Skeletal muscle satellite cell (primary cell): Measurements from ENCODE around the gene RASGRF2.
"Not testable (repeated sequence)": the region's sequence is repeated elsewhere in the genome, so short reads cannot be mapped to it uniquely, and the experiment has no call there.

Source experiments
- H3K27me3 ChIP-seq: 2 replicates; pipeline ENCODE4 v1.7.0; 2013; ENCODE audit warnings: low read length; ENCODE audit not compliant: control insufficient read depth, insufficient read depth
- H3K36me3 ChIP-seq: 2 replicates; pipeline ENCODE4 v1.7.0; 2013; ENCODE audit warnings: mild to moderate bottlenecking, control low read depth, low read length; ENCODE audit not compliant: insufficient read depth
- H3K4me1 ChIP-seq: 2 replicates; pipeline ENCODE4 v1.7.0; 2013; ENCODE audit warnings: low read length; ENCODE audit not compliant: control insufficient read depth, insufficient read depth
- H3K4me2 ChIP-seq: 2 replicates; pipeline ENCODE4 v1.7.0; 2013; ENCODE audit warnings: mild to moderate bottlenecking, low read length
- H3K4me3 ChIP-seq: 2 replicates; pipeline ENCODE4 v1.7.0; 2013; ENCODE audit warnings: low read length
- H3K9ac ChIP-seq: 2 replicates; pipeline ENCODE4 v1.7.0; 2013; ENCODE audit warnings: mild to moderate bottlenecking, low read depth, low read length, moderate library complexity
- H3K9me3 ChIP-seq: replicated peaks from 2 replicates; pipeline ENCODE4 v1.7.0; 2013; ENCODE audit warnings: mild to moderate bottlenecking, control low read depth, low read length

RASGRF2 gene

GRCh38 chr5:81014348-81014747, 54.2 kb downstream of the RASGRF2 start:
- no peaks in the 10 kb centered on the region for H3K36me3 ChIP-seq
- H3K4me1 ChIP-seq, result no peaks in the 10 kb centered on the region
- no peak overlapping the region for H3K9ac ChIP-seq
- no peaks in the 10 kb centered on the region for H3K9me3 ChIP-seq
- no peak overlapping the region for H3K4me2 ChIP-seq
- H3K4me3 ChIP-seq, result no peak overlapping the region
- H3K27me3 ChIP-seq, result peaks cover 10% of the 10 kb centered on the region

GRCh38 chr5:81016116-81016515, 56.0 kb downstream of the RASGRF2 start:
- Histone ChIP-seq H3K9me3 (no peaks in the 10 kb centered on the region), H3K27me3 (peaks cover 14% of the 10 kb centered on the region), H3K4me3 (no peak overlapping the region), H3K9ac (no peak overlapping the region), H3K4me1 (no peaks in the 10 kb centered on the region), H3K36me3 (no peaks in the 10 kb centered on the region), H3K4me2 (no peak overlapping the region)

GRCh38 chr5:81017320-81017719, 57.2 kb downstream of the RASGRF2 start:
- H3K4me3 ChIP-seq, result no peak overlapping the region
- no peaks in the 10 kb centered on the region for H3K36me3 ChIP-seq
- peaks cover 14% of the 10 kb centered on the region for H3K27me3 ChIP-seq
- no peaks in the 10 kb centered on the region for H3K4me1 ChIP-seq
- no peaks in the 10 kb centered on the region for H3K9me3 ChIP-seq
- no peak overlapping the region for H3K4me2 ChIP-seq
- no peak overlapping the region for H3K9ac ChIP-seq

- peaks cover 24% of the 10 kb centered on the region for H3K27me3 ChIP-seq
- not testable (repeated sequence) for H3K4me1 ChIP-seq
Measured at GRCh38 chr5:81018608-81019007, 58.4 kb downstream of the RASGRF2 start.

GRCh38 chr5:81019748-81020147, 59.6 kb downstream of the RASGRF2 start:
- Histone ChIP-seq H3K4me3 (no peak overlapping the region), H3K9ac (no peak overlapping the region), H3K9me3 (no peaks in the 10 kb centered on the region), H3K4me2 (no peak overlapping the region), H3K27me3 (peaks cover 25% of the 10 kb centered on the region), H3K36me3 (no peaks in the 10 kb centered on the region), H3K4me1 (no peaks in the 10 kb centered on the region)

More at GRCh38 chr5:81018608-81019007, 58.4 kb downstream of the RASGRF2 start:
- H3K36me3 ChIP-seq, H3K9ac ChIP-seq, H3K9me3 ChIP-seq, H3K4me2 ChIP-seq, H3K4me3 ChIP-seq: not testable (repeated sequence)

GRCh38 chr5:81020478-81021167, 60.5 kb downstream of the RASGRF2 start:
- no peaks in the 10 kb centered on the region for H3K9me3 ChIP-seq
- no peak overlapping the region for H3K9ac ChIP-seq
- no peak overlapping the region for H3K4me3 ChIP-seq
- no peaks in the 10 kb centered on the region for H3K4me1 ChIP-seq
- H3K4me2 ChIP-seq, result no peak overlapping the region
- H3K36me3 ChIP-seq, result no peaks in the 10 kb centered on the region
- peaks cover 25% of the 10 kb centered on the region for H3K27me3 ChIP-seq

GRCh38 chr5:81021486-81021885, 61.3 kb downstream of the RASGRF2 start:
- peaks cover 25% of the 10 kb centered on the region for H3K27me3 ChIP-seq
- H3K4me1 ChIP-seq, result no peaks in the 10 kb centered on the region
- no peaks in the 10 kb centered on the region for H3K36me3 ChIP-seq
- no peak overlapping the region for H3K4me3 ChIP-seq
- H3K9ac ChIP-seq, result no peak overlapping the region
- no peak overlapping the region for H3K4me2 ChIP-seq
- H3K9me3 ChIP-seq, result no peaks in the 10 kb centered on the region

- H3K27me3 ChIP-seq, result peaks cover 25% of the 10 kb centered on the region
- no peak overlapping the region for H3K4me2 ChIP-seq
- no peaks in the 10 kb centered on the region for H3K9me3 ChIP-seq
- no peaks in the 10 kb centered on the region for H3K4me1 ChIP-seq
- H3K4me3 ChIP-seq, result no peak overlapping the region
- H3K36me3 ChIP-seq, result no peaks in the 10 kb centered on the region
- H3K9ac ChIP-seq, result no peak overlapping the region
Measured at GRCh38 chr5:81021951-81022687, 62.0 kb downstream of the RASGRF2 start.

GRCh38 chr5:81022688-81023084, 62.5 kb downstream of the RASGRF2 start:
- H3K4me3 ChIP-seq, result no peak overlapping the region
- H3K9me3 ChIP-seq, result no peaks in the 10 kb centered on the region
- no peaks in the 10 kb centered on the region for H3K36me3 ChIP-seq
- no peaks in the 10 kb centered on the region for H3K4me1 ChIP-seq
- H3K9ac ChIP-seq, result no peak overlapping the region
- no peak overlapping the region for H3K4me2 ChIP-seq
- H3K27me3 ChIP-seq, result peaks cover 27% of the 10 kb centered on the region

GRCh38 chr5:81023261-81023970, 63.3 kb downstream of the RASGRF2 start:
- Histone ChIP-seq H3K4me3 (no peak overlapping the region), H3K36me3 (no peaks in the 10 kb centered on the region), H3K27me3 (peaks cover 24% of the 10 kb centered on the region), H3K4me2 (no peak overlapping the region), H3K9ac (no peak overlapping the region), H3K4me1 (no peaks in the 10 kb centered on the region), H3K9me3 (no peaks in the 10 kb centered on the region)

- H3K4me2 ChIP-seq, result no peak overlapping the region
- no peaks in the 10 kb centered on the region for H3K9me3 ChIP-seq
- no peaks in the 10 kb centered on the region for H3K4me1 ChIP-seq
- no peaks in the 10 kb centered on the region for H3K36me3 ChIP-seq
- H3K9ac ChIP-seq, result no peak overlapping the region
- peaks cover 11% of the 10 kb centered on the region for H3K27me3 ChIP-seq
- no peak overlapping the region for H3K4me3 ChIP-seq
Measured at GRCh38 chr5:81027481-81028058, 67.4 kb downstream of the RASGRF2 start.
